A549 (cell line): ENCODE measurements around the gene AMPD1. TPM values are rescaled to one million over a fixed set of nuclear protein-coding genes. Genes with fewer than 3 reads are reported as not detected.

Experiments
- ATAC-seq, 2 experiments: fragments of 200-7000 bp in 1 of 2; fragments of >200 bp in 1 of 2; cut with Nextera tagmentation in 1 of 2; cut with Tn5 transposase in 1 of 2; 3 replicates each; pipeline versions ENCODE4 v1.8.0 to v1.9.1; 2018 to 2020; ENCODE audit warnings: mild to moderate bottlenecking in 1 of 2, moderate library complexity in 1 of 2
- CTCF ChIA-PET: fragments of 300-600 bp; sonication (Branson Sonifier 250); formaldehyde crosslinking; extraction: SDS; loops from one replicate; lab custom pipeline; 2021; ENCODE audit warnings: antibody characterized with exemption, inconsistent platforms; lab: Yijun Ruan, JAX
- POLR2A ChIA-PET: fragments of 350-600 bp; formaldehyde crosslinking; extraction: SDS; loops from one replicate; lab custom pipeline; 2021; ENCODE audit warnings: antibody characterized with exemption, inconsistent platforms; lab: Yijun Ruan, JAX
- DNase-seq, 2 experiments: peaks; one replicate each; pipeline versions ENCODE4 v3.0.0 to v3.0.0-alpha.2; 2011 to 2016; ENCODE audit warnings: low read depth in 1 of 2, low spot score in 1 of 2
- FAIRE-seq: peaks from 2 replicates; lab custom pipeline; 2011; peaks lifted over from hg19 to GRCh38; lab: Jason Lieb, UNC
- H3K27ac ChIP-seq, 2 experiments: fragments of >200 bp; sonication (Bioruptor Twin); formaldehyde crosslinking; 3 replicates each; pipeline ENCODE4 v1.5.1; 2016 to 2017
- H3K4me1 ChIP-seq: fragments of >200 bp; sonication (Bioruptor Twin); formaldehyde crosslinking; 3 replicates; pipeline ENCODE4 v1.6.1; 2016
- H3K4me2 ChIP-seq: fragments of >200 bp; sonication (Bioruptor Twin); formaldehyde crosslinking; 3 replicates; pipeline ENCODE4 v1.6.1; 2016
- H3K4me3 ChIP-seq: fragments of >200 bp; sonication (Bioruptor Twin); formaldehyde crosslinking; 3 replicates; pipeline ENCODE4 v1.5.1; 2016
- H3K9me3 ChIP-seq: fragments of >200 bp; sonication (Bioruptor Twin); formaldehyde crosslinking; 3 replicates; pipeline ENCODE4 v1.6.1; 2016
- BHLHE40 ChIP-seq: IDR thresholded peaks from 2 replicates; pipeline ENCODE4 v1.6.1; 2012; ENCODE audit warnings: low read depth, low read length, inconsistent platforms
- CBX2 ChIP-seq: fragments of 200-600 bp; sonication (generic); IDR thresholded peaks from 2 replicates; pipeline ENCODE4 v1.6.1; 2016; ENCODE audit warnings: low read depth, mild to moderate bottlenecking, borderline replicate concordance
- CHD4 ChIP-seq: fragments of 200-600 bp; sonication (generic); IDR thresholded peaks from 2 replicates; pipeline ENCODE4 v1.6.1; 2016; ENCODE audit warnings: antibody characterized with exemption, mild to moderate bottlenecking, borderline replicate concordance
- EHF ChIP-seq: fragments of 250-450 bp; sonication (Bioruptor Pico); IDR thresholded peaks from 2 replicates; pipeline ENCODE4 v1.5.0; 2020; ENCODE audit warnings: mild to moderate bottlenecking
- FOXS1 ChIP-seq: fragments of 250-450 bp; sonication (Bioruptor Pico); IDR thresholded peaks from 2 replicates; pipeline ENCODE4 v1.5.0; 2020; ENCODE audit warnings: mild to moderate bottlenecking, moderate library complexity
- HMGXB4 ChIP-seq: fragments of 250-450 bp; sonication (Bioruptor Pico); IDR thresholded peaks from 2 replicates; pipeline ENCODE4 v1.5.0; 2021; ENCODE audit warnings: mild to moderate bottlenecking, moderate library complexity, borderline replicate concordance
- HOXA7 ChIP-seq: fragments of 250-450 bp; sonication (Bioruptor Pico); IDR thresholded peaks from 2 replicates; pipeline ENCODE4 v1.5.0; 2020; ENCODE audit warnings: mild to moderate bottlenecking, moderate library complexity
- HOXB5 ChIP-seq: fragments of 250-450 bp; sonication (Bioruptor Pico); IDR thresholded peaks from 2 replicates; pipeline ENCODE4 v1.5.0; 2020; ENCODE audit warnings: mild to moderate bottlenecking, moderate library complexity
- JUNB ChIP-seq: fragments of >200 bp; sonication (Bioruptor Twin); formaldehyde crosslinking; IDR thresholded peaks from 2 replicates; pipeline ENCODE4 v1.6.1; 2016
- KDM5A ChIP-seq: fragments of 200-600 bp; sonication (generic); IDR thresholded peaks from 2 replicates; pipeline ENCODE4 v1.6.1; 2016; ENCODE audit warnings: antibody characterized with exemption, mild to moderate bottlenecking
- MAFK ChIP-seq: fragments of 450-650 bp; IDR thresholded peaks from 2 replicates; pipeline ENCODE4 v1.6.1; 2014; ENCODE audit not compliant: partially characterized antibody
- NPAS2 ChIP-seq: fragments of 250-450 bp; sonication (Bioruptor Pico); IDR thresholded peaks from 2 replicates; pipeline ENCODE4 v1.8.0; 2022; ENCODE audit warnings: mild to moderate bottlenecking, moderate library complexity, borderline replicate concordance
- NR3C1 ChIP-seq: fragments of >200 bp; sonication (Bioruptor Twin); formaldehyde crosslinking; IDR thresholded peaks from 3 replicates; pipeline ENCODE4 v1.6.1; 2017
- PHF8 ChIP-seq: fragments of 200-600 bp; sonication (generic); IDR thresholded peaks from 2 replicates; pipeline ENCODE4 v1.6.1; 2016; ENCODE audit warnings: low read depth, mild to moderate bottlenecking, antibody characterized with exemption, moderate library complexity, borderline replicate concordance
- POLR2A ChIP-seq: IDR thresholded peaks from 2 replicates; pipeline ENCODE4 v1.6.1; 2012; ENCODE audit warnings: mild to moderate bottlenecking, low read length
- POLR2AphosphoS2 ChIP-seq: conservative IDR thresholded peaks from 2 replicates; pipeline ENCODE4 v1.6.1; 2012; ENCODE audit warnings: low read length, improper control_type of control experiment, inconsistent platforms
- RCOR1 ChIP-seq: fragments of 150-350 bp; IDR thresholded peaks from 2 replicates; pipeline ENCODE4 v1.6.1; 2014; ENCODE audit warnings: antibody characterized with exemption, low read length, low read depth
- REST ChIP-seq: fragments of 200-600 bp; sonication (generic); IDR thresholded peaks from 2 replicates; pipeline ENCODE4 v1.6.1; 2016; ENCODE audit warnings: antibody characterized with exemption, mild to moderate bottlenecking, moderate library complexity
- SMC3 ChIP-seq: fragments of >200 bp; sonication (Bioruptor Twin); formaldehyde crosslinking; IDR thresholded peaks from 3 replicates; pipeline ENCODE4 v1.6.1; 2018; ENCODE audit warnings: inconsistent platforms
- USF2 ChIP-seq: fragments of 450-650 bp; IDR thresholded peaks from 2 replicates; pipeline ENCODE4 v1.6.1; 2014; ENCODE audit warnings: antibody characterized with exemption
- ZFP36 ChIP-seq: fragments of 450-650 bp; IDR thresholded peaks from 2 replicates; pipeline ENCODE4 v1.6.1; 2014; ENCODE audit warnings: borderline replicate concordance; ENCODE audit not compliant: partially characterized antibody
- WGBS: methylation state at CpG from one replicate; pipeline ENCODE4 v1.1.6; 2017; ENCODE audit errors: missing lambda C conversion rate; 5-methylcytosine and 5-hydroxymethylcytosine counted together
- polyA plus RNA-seq, 4 experiments: library from polyadenylated mRNA; depleted of rRNA in 3 of 4; stranded (reverse); fragments of >200 nt; fragmentation: RNase III in 1 of 4; extraction: RNeasy Plus Mini Kit Qiagen cat#74134 plus additional on column Dnase treatment in 1 of 4; gene quantifications; 2 replicates in 3 of 4; 3 replicates in 1 of 4; pipeline ENCODE4 v1.2.3, GENCODE V29; 2011 to 2017
- TF ChIP-seq, protein P1 (sequence below): fragments of >200 bp; sonication (Bioruptor Twin); formaldehyde crosslinking; IDR thresholded peaks from 3 replicates; pipeline ENCODE4 v1.6.1; 2016

The AMPD1 gene
- polyA plus RNA-seq, 2 of the 4 experiments (the other 2 are of a cell fraction): not detected

DNA sequence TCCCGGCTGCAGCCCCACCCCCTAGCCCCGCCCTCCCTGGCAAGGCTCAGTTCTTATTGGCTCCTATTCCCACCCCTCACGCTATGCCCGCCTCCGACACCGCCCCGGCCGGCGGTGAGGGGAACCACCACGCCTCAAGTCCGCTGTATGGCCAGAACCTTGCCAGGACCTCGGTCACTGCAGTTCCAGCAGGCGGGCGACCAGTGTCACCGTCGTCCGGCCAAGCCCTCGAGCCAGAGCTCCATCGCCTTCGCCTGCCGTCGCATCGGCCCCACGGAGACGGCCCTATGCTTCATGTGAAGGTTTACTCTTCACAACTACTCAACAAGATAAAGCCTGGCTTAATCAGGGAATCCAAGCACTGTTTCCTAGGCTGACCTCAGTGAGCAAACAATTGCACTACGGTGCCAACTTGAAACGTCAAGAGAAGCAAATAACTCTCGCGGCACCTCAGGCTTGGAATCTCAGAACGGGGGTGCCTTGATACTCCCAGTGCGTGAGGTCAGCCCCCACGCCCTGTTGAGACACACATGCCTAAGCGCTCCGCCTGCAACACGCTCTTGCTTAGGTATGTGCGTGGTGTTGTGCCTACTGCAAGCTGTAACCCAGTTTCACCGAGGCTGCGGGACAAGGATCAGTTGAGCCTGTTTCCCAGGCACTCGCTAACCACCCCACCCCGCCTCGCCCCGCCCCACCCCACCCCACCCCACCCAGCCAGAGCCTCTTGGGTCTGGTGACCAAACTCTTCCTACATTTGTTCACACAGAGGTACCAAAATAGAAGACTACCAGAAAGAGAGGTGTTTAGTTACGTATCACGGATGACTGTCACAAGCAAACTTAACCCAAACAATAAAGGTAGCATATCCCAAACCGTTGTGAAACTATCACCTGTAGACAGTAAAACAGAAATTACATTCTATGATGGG is 25.0 kb downstream of the AMPD1 start (continued):
- TF ChIP-seq HOXB5 (CRISPR knock-in tag) (no peak), POLR2A (peak; percentile 42), MAFK (no peak), REST (no peak)
- TF ChIP-seq, all 56 proteins: peak for 3

GRCh38 chr1:114669562-114670082 is 25.7 kb downstream of the AMPD1 start, which contains the start of gene DENND2C:
Gene DENND2C, minus strand, starts transcription at chr1:114670049. Its CDS starts 44,065 bp downstream, at chr1:114625984.
- POLR2A ChIA-PET: no interaction called here
- 10% methylated on average over 6 of the region's 50 CpGs for WGBS
- CTCF ChIA-PET: interaction anchor here (0.8 to 1.7 kb wide), 5 partner anchors 10 to 323 kb away, joined by 3 to 6 read pairs (median 3); partner anchors contain the start of gene AMPD1

DNA sequence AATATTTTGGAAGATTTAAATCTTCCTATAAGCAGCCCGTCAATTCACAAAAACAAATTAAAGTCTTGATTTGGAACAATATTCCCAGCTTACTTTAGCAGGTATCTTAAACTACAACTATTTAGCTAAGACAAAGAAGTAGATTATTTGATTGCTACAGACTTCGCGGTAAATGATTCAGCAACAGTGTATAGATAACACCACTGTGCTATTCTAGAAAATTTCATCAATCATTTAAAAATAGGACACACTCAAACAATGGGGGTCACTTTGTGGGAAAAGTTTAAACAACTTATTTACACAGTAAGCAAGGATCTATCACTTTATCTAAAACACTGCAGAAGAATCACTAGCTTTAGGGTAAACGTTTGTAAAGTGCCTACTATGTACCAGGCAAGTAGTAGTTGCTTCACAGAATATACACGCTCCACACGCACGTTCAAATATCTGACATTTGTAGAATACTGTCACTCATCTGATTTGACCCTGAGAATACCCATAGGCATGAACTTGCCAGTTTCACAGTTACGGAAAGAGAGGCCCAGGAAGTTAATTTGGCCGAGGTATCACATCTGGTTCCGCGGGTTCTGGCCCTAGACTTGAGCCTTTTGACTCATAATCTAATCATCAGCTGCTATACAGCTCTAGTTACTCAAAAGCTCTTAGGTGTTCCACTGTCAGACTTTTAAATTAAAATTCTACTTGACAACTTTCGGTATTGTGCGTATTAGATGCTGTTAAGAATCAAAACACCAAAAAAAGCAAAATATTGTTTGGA is 26.4 kb downstream of the AMPD1 start:
- no peak for FAIRE-seq
- Histone ChIP-seq H3K27ac (peak overlapping the region in 1 of 2 experiments; percentile 76; a peak in 2 of 6 replicates), H3K4me2 (peak overlapping the region; percentile 99), H3K4me3 (peak overlapping the region; percentile 68), H3K4me1 (no peaks in the 10 kb centered on the region), H3K9me3 (no peaks in the 10 kb centered on the region)
- ChIA-PET POLR2A (no interaction called here), CTCF (interaction anchor here (0.8 to 1.7 kb wide), 6 partner anchors 9 to 322 kb away, joined by 3 to 6 read pairs (median 3); partner anchors contain the start of gene AMPD1)
- WGBS: 82% methylated on average over 13 of the region's 13 CpGs
- ATAC-seq: no peak
- no peak for DNase-seq
- TF ChIP-seq USF2 (no peak), HMGXB4 (CRISPR knock-in tag) (no peak), JUNB (no peak), EHF (CRISPR knock-in tag) (no peak), RCOR1 (no peak), KDM5A (no peak), FOXS1 (CRISPR knock-in tag) (no peak), CBX2 (no peak), HOXA7 (CRISPR knock-in tag) (no peak), CHD4 (no peak), NPAS2 (CRISPR knock-in tag) (no peak), SMC3 (no peak), NR3C1 (no peak)
- TF ChIP-seq, protein P1, sequence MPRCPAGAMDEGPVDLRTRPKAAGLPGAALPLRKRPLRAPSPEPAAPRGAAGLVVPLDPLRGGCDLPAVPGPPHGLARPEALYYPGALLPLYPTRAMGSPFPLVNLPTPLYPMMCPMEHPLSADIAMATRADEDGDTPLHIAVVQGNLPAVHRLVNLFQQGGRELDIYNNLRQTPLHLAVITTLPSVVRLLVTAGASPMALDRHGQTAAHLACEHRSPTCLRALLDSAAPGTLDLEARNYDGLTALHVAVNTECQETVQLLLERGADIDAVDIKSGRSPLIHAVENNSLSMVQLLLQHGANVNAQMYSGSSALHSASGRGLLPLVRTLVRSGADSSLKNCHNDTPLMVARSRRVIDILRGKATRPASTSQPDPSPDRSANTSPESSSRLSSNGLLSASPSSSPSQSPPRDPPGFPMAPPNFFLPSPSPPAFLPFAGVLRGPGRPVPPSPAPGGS: no peak

More at GRCh38 chr1:114669562-114670082, 25.7 kb downstream of the AMPD1 start, which contains the start of gene DENND2C:
- FAIRE-seq (no peak), DNase-seq (no peak), ATAC-seq (peak; percentile 79 to 85)
- H3K27ac ChIP-seq: peak within 1 kb of the TSS; percentile 41 to 76; a peak in 4 of 6 replicates
- no peaks in the 10 kb centered on the region for H3K9me3 ChIP-seq
- peak within 1 kb of the TSS; percentile 68 for H3K4me3 ChIP-seq
- no peaks in the 10 kb centered on the region for H3K4me1 ChIP-seq
- TF ChIP-seq BHLHE40 (no peak), POLR2AphosphoS2 (no peak), PHF8 (peak; percentile 54; the same call in 1 of the 2 replicates), ZFP36 (no peak)
- TF ChIP-seq, protein P1: no peak
- H3K4me2 ChIP-seq: peak within 1 kb of the TSS; percentile 99
